Activated CD8-positive, alpha-beta T cell treated with anti-CD3 and anti-CD28 coated beads for 36 hours (primary cell): ENCODE results near the gene SAMD5. TPM values are rescaled to one million over a fixed set of nuclear protein-coding genes. Genes with fewer than 3 reads are reported as not detected.

Experiments used
- ATAC-seq: fragments of 200-7000 bp; cut with Tn5 transposase; one replicate; pipeline ENCODE4 v1.10.0; 2021; ENCODE audit warnings: mild to moderate bottlenecking, moderate library complexity
- CTCF ChIA-PET: fragments of 350-600 bp; sonication (Branson Sonifier 250); formaldehyde crosslinking; loops from one replicate; lab custom pipeline; 2021; ENCODE audit warnings: antibody characterized with exemption; lab: Charles Lee
- POLR2A ChIA-PET: fragments of 350-600 bp; sonication (Branson Sonifier 250); formaldehyde crosslinking; loops from one replicate; lab custom pipeline; 2021; ENCODE audit warnings: antibody characterized with exemption; lab: Charles Lee
- DNase-seq: peaks from one replicate; pipeline ENCODE4 v3.0.0-alpha.2; 2020
- H3K27ac Mint-ChIP-seq: one replicate; pipeline ENCODE4 v1.8.0; 2021; ENCODE audit warnings: mild to moderate bottlenecking, mixed read lengths
- H3K27me3 Mint-ChIP-seq: one replicate; pipeline ENCODE4 v1.8.0; 2021; ENCODE audit warnings: mixed read lengths
- H3K36me3 Mint-ChIP-seq: one replicate; pipeline ENCODE4 v1.8.0; 2021; ENCODE audit warnings: low read depth, mixed read lengths
- H3K4me1 Mint-ChIP-seq: one replicate; pipeline ENCODE4 v1.8.0; 2021; ENCODE audit warnings: low read depth, mixed read lengths
- H3K4me3 Mint-ChIP-seq: one replicate; pipeline ENCODE4 v1.8.0; 2021; ENCODE audit warnings: mild to moderate bottlenecking, moderate library complexity, mixed read lengths
- H3K9me3 Mint-ChIP-seq: one replicate; pipeline ENCODE4 v1.8.0; 2021; ENCODE audit warnings: mixed read lengths
- intact Hi-C: fragments of 100-400 bp; cut with micrococcal nuclease; formaldehyde crosslinking; loops from one replicate; pipeline ENCODE4 v1.10.0; 2022
- total RNA-seq, 2 experiments: library from RNA; stranded (reverse); gene quantifications; one replicate each; pipeline ENCODE4 v1.2.3, GENCODE V29; 2021
- TF ChIP-seq, protein P1 (sequence below): fragments of 200-600 bp; IDR thresholded peaks from one replicate; pipeline ENCODE4 v1.8.0; 2022; ENCODE audit warnings: antibody characterized with exemption, mild to moderate bottlenecking

SAMD5 gene
- total RNA-seq, 2 experiments from 2014 or later = not detected

DNA sequence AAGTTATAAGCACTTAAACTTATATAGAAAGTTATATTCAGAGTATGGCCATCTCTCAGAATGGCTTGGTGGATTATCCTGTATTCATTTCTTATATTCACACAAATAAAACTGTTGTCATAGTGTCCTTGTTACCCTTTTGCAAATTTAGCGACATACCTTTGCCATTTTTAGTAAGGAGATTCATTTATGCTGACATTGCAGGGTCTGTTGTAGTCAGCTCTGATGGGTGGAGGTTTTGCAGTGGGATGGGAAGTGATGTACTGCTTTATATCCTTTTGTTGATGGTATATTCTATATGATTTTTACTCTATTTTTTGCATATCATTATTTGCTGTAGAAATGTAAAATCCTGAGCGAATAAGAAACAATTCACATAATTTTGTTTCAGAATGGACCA lies 35.9 kb downstream of the SAMD5 start:
- H3K9me3 Mint-ChIP-seq = no peaks in the 10 kb centered on the region
- intact Hi-C loops = no loop called here
- no peak overlapping the region for H3K4me3 Mint-ChIP-seq

DNA sequence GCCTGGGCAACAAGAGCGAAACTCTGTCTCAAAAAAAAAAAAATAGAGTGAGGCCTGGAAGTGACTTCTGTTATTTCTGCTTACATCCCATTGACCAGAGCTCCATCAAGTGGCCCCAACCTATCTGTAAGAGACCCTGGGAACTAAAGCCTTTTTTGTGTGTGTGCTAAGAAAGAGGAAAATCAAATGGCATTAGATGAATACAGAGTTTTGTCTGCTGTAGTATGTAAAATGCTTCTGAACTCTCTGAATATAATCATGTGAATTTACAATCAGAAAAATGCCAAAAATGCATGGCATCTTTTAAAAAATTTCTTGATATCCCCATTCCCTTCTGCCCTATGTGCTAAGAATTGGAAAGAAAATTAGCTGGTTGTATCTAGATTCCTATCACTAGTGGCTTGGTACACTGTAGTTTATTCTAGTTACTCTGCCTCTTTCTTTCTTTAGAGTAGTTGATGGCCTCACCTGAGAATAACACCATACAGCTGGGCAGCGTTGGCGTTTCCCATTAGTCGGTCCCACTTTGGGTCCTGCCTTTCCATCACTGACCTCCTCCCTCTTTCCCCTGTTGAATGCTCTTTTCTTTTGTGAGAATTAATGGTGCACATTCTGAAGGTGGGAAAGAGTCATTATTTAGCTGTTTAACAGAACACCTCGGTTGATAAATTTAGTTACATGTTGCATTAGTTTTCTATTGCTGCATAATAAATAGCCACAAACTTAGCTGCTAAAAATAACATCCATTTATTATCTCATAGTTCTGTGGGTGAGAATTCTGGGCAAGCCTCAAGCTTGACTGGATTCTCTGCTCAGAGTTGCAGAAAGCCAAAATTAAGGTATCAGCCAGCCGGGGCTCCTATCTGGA lies 38.2 kb downstream of the SAMD5 start:
- Mint-ChIP-seq H3K4me3 (no peak overlapping the region), H3K9me3 (no peaks in the 10 kb centered on the region), H3K27ac (no peak overlapping the region), H3K27me3 (peaks cover 9% of the 10 kb centered on the region), H3K36me3 (no peaks in the 10 kb centered on the region), H3K4me1 (no peaks in the 10 kb centered on the region)
- DNase-seq (no peak), ATAC-seq (no peak)
- TF ChIP-seq, protein P1, sequence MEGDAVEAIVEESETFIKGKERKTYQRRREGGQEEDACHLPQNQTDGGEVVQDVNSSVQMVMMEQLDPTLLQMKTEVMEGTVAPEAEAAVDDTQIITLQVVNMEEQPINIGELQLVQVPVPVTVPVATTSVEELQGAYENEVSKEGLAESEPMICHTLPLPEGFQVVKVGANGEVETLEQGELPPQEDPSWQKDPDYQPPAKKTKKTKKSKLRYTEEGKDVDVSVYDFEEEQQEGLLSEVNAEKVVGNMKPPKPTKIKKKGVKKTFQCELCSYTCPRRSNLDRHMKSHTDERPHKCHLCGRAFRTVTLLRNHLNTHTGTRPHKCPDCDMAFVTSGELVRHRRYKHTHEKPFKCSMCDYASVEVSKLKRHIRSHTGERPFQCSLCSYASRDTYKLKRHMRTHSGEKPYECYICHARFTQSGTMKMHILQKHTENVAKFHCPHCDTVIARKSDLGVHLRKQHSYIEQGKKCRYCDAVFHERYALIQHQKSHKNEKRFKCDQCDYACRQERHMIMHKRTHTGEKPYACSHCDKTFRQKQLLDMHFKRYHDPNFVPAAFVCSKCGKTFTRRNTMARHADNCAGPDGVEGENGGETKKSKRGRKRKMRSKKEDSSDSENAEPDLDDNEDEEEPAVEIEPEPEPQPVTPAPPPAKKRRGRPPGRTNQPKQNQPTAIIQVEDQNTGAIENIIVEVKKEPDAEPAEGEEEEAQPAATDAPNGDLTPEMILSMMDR = no peak
- intact Hi-C loops = no loop called here
- POLR2A ChIA-PET = no interaction called here
- CTCF ChIA-PET = interaction anchor here (1.2 kb wide), 1 partner anchor 40 kb away, joined by 3 read pairs; no protein-coding TSS in a partner anchor

More for the DNA sequence above, 35.9 kb downstream of the SAMD5 start:
- ChIA-PET POLR2A (no interaction called here), CTCF (no interaction called here)
- Mint-ChIP-seq H3K27me3 (peaks cover 3% of the 10 kb centered on the region), H3K4me1 (no peaks in the 10 kb centered on the region), H3K36me3 (no peaks in the 10 kb centered on the region), H3K27ac (no peak overlapping the region)
- no peak for ATAC-seq
- no peak for DNase-seq
- TF ChIP-seq, protein P1 = no peak

DNA sequence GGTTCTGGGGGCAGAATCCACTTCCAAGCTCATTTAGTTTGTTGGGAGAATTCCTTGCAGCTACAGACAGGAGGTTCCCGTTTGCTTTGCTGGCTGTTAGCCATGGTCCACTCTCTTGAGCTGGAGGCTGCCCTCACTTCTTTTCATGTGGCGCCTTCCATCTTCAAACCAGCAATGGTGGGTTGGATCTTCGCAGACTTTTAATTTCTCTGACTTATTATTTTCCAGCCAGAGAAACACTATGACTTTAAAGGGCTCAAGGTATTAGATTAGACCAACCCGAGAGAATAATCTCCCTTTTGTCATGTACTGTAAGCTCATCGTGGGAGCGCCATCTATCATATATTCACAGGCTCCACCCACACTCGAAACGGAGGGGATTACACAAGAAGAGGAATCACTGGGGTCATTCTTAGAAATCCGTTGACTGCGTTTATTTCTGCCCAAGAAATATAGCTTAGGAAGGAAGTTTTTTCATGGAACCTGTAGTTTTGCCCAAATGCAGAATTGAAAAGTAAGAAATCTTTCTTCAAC lies 38.9 kb downstream of the SAMD5 start:
- TF ChIP-seq, protein P1 = no peak
- Mint-ChIP-seq H3K27ac (no peak overlapping the region), H3K4me1 (no peaks in the 10 kb centered on the region), H3K36me3 (no peaks in the 10 kb centered on the region), H3K4me3 (no peak overlapping the region), H3K27me3 (peaks cover 9% of the 10 kb centered on the region), H3K9me3 (no peaks in the 10 kb centered on the region)
- intact Hi-C loops = no loop called here
- no peak for DNase-seq
- no peak for ATAC-seq
- POLR2A ChIA-PET = no interaction called here
- CTCF ChIA-PET = no interaction called here

DNA sequence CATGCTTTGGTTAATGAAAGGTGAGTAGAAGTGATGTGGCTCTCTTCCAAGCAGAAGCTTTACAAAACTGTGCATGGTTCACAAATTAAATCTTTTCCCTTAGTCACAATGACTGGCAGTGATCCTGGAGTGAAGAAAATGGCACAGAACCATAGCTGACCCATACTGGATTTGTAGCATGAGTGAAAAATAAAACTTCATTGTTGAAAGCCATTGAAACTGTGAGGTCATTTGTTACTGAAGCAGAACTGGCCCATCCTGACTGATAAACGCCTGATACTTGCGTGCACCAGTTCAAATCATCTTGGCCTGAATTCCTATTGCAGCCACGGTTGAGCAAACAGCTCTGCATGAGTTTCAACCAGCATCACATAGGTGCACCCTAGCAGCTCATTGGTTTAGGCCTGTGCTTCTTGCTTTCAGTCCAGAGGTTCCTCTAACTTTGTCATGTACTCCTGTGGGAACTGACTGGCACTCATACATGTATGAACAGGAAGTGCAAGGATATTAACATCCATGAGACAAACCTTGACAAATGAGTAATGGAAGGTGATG lies 40.5 kb downstream of the SAMD5 start:
- POLR2A ChIA-PET = no interaction called here

More for the DNA sequence above, 40.5 kb downstream of the SAMD5 start:
- DNase-seq (no peak), ATAC-seq (no peak)
- Mint-ChIP-seq H3K27me3 (peaks cover 9% of the 10 kb centered on the region), H3K4me3 (no peak overlapping the region), H3K36me3 (no peaks in the 10 kb centered on the region), H3K27ac (no peak overlapping the region), H3K4me1 (no peaks in the 10 kb centered on the region), H3K9me3 (no peaks in the 10 kb centered on the region)
- TF ChIP-seq, protein P1 = no peak
- intact Hi-C loops = no loop called here
- CTCF ChIA-PET = no interaction called here
